ENCODE results near the gene KIF19. TPM values are rescaled to one million over a fixed set of nuclear protein-coding genes. Genes with fewer than 3 reads are reported as not detected.
"Not testable (repeated sequence)": the region's sequence is repeated elsewhere in the genome, so short reads cannot be mapped to it uniquely, and the experiment has no call there.

Gene KIF19
- polyA plus RNA-seq, 5 donors: 0.63 to 2.6 (median 1.5) TPM

GRCh38 chr17:74387365-74388218 lies 61.6 kb downstream of the KIF19 start:
- no peak for DNase-seq

- no peak for DNase-seq
Observed at GRCh38 chr17:74389084-74389753, 63.2 kb downstream of the KIF19 start.

- DNase-seq: no peak
Observed at GRCh38 chr17:74389937-74390679, 64.1 kb downstream of the KIF19 start.

- no peak for DNase-seq
Observed at GRCh38 chr17:74390680-74391653, 64.9 kb downstream of the KIF19 start.

GRCh38 chr17:74391771-74392170 lies 65.7 kb downstream of the KIF19 start:
- DNase-seq: no peak

GRCh38 chr17:74392848-74393247 lies 66.8 kb downstream of the KIF19 start:
- no peak for DNase-seq

GRCh38 chr17:74393346-74393942 lies 67.4 kb downstream of the KIF19 start:
- DNase-seq: no peak

- no peak for DNase-seq
Observed at GRCh38 chr17:74394275-74394950, 68.4 kb downstream of the KIF19 start.

- DNase-seq: no peak
Observed at GRCh38 chr17:74394977-74395376, 69.0 kb downstream of the KIF19 start.

- no peak for DNase-seq
Observed at GRCh38 chr17:74396567-74396966, 70.5 kb downstream of the KIF19 start.

GRCh38 chr17:74402048-74402447 lies 76.0 kb downstream of the KIF19 start:
- no peak for DNase-seq

GRCh38 chr17:74403512-74404137 lies 77.6 kb downstream of the KIF19 start:
- DNase-seq: no peak

GRCh38 chr17:74404218-74404617 lies 78.2 kb downstream of the KIF19 start:
- no peak for DNase-seq

- no peak for DNase-seq
Observed at GRCh38 chr17:74404789-74405188, 78.8 kb downstream of the KIF19 start.

GRCh38 chr17:74405311-74405710 lies 79.3 kb downstream of the KIF19 start:
- DNase-seq: not testable (repeated sequence)

All from right lung (tissue), 5 donors.